Measurements from ENCODE around the gene PHLPP1.

PHLPP1 gene

DNA sequence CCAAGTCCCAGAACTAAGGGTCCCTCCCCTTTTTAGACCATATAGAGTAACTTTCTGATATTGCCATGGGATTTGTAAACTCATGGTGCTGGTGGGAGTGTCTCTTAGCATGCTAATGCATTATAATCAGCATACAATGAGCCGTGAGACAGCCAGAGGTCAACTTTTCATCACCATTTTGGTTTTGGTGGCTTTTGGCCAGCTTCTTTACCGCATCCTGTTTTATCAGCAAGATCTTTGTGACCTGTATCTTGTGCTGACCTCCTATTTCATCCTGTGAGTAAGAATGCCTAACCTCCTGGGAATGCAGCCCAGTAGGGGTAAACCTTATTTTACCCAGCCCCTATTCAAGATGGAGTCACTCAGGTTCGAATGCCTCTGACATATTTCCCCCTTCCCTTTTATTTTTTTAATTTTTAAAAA lies 148.2 kb downstream of the PHLPP1 start:
- DNase-seq (ENCODE audit: low read depth), result peak; percentile 33
- TF ChIP-seq, protein P1, sequence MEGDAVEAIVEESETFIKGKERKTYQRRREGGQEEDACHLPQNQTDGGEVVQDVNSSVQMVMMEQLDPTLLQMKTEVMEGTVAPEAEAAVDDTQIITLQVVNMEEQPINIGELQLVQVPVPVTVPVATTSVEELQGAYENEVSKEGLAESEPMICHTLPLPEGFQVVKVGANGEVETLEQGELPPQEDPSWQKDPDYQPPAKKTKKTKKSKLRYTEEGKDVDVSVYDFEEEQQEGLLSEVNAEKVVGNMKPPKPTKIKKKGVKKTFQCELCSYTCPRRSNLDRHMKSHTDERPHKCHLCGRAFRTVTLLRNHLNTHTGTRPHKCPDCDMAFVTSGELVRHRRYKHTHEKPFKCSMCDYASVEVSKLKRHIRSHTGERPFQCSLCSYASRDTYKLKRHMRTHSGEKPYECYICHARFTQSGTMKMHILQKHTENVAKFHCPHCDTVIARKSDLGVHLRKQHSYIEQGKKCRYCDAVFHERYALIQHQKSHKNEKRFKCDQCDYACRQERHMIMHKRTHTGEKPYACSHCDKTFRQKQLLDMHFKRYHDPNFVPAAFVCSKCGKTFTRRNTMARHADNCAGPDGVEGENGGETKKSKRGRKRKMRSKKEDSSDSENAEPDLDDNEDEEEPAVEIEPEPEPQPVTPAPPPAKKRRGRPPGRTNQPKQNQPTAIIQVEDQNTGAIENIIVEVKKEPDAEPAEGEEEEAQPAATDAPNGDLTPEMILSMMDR (IDR thresholded peaks at IDR 0.05; ENCODE audit: insufficient read depth, low read depth, low read length, missing control alignments), result no peak
- no peak overlapping the region for H3K4me3 ChIP-seq (ENCODE audit: low read depth, low read length)

GRCh38 chr18:62865498-62865897 lies 150.2 kb downstream of the PHLPP1 start:
- no peak overlapping the region for H3K4me3 ChIP-seq (ENCODE audit: low read depth, low read length)
- TF ChIP-seq, protein P1 (IDR thresholded peaks at IDR 0.05; ENCODE audit: insufficient read depth, low read depth, low read length, missing control alignments), result no peak
- no peak for DNase-seq (ENCODE audit: low read depth)

GRCh38 chr18:62867534-62867933 lies 152.2 kb downstream of the PHLPP1 start:
- DNase-seq (ENCODE audit: low read depth), result no peak
- TF ChIP-seq, protein P1 (IDR thresholded peaks at IDR 0.05; ENCODE audit: insufficient read depth, low read depth, low read length, missing control alignments), result no peak
- H3K4me3 ChIP-seq (ENCODE audit: low read depth, low read length), result no peak overlapping the region

- TF ChIP-seq, protein P1 (IDR thresholded peaks at IDR 0.05; ENCODE audit: insufficient read depth, low read depth, low read length, missing control alignments), result no peak
- no peak overlapping the region for H3K4me3 ChIP-seq (ENCODE audit: low read depth, low read length)
- no peak for DNase-seq (ENCODE audit: low read depth)
Observed at GRCh38 chr18:62868645-62869044, 153.3 kb downstream of the PHLPP1 start.

DNA sequence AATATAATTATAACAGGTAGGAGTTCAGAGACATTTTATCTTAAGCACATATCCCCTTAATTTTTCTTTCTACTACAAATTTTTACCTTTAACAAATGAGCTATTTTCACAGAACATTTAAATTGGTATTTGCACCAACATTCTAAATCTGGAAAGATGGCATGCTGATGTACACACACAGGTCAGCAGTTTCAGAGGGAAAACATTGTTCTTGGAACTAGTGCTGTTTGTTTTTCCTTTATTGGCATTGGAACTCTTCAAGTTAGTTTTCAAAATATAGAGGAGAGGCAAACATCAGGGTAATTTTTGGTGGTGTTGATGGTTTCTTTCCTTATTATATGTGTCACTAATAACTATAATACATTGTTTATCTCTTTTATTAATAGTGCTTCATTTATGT lies 155.3 kb downstream of the PHLPP1 start:
- TF ChIP-seq, protein P1 (IDR thresholded peaks at IDR 0.05; ENCODE audit: insufficient read depth, low read depth, low read length, missing control alignments), result no peak
- no peak overlapping the region for H3K4me3 ChIP-seq (ENCODE audit: low read depth, low read length)
- DNase-seq (ENCODE audit: low read depth), result no peak

DNA sequence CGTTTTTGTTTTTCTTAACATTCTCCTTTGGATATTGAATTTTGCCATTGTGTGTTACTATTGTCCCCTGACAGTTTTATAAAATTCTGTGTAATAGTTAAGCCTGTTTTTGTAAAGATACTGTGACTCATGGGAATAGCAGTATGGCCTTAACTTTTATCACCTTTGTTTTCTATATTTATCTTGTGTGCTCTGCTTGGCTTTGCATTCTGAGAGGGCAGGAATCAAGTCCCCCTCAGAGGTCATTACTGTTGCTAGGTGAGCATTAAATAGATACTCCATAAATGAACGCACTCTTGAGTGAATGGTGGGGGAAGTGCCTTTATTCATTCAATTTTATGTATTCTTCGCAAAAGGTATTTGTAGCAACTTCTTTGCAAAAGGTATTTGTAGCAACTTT lies 160.0 kb downstream of the PHLPP1 start:
- TF ChIP-seq, protein P1 (IDR thresholded peaks at IDR 0.05; ENCODE audit: insufficient read depth, low read depth, low read length, missing control alignments), result no peak
- H3K4me3 ChIP-seq (ENCODE audit: low read depth, low read length), result no peak overlapping the region
- DNase-seq (ENCODE audit: low read depth), result no peak

- no peak for DNase-seq (ENCODE audit: low read depth)
- no peak overlapping the region for H3K4me3 ChIP-seq (ENCODE audit: low read depth, low read length)
- TF ChIP-seq, protein P1 (IDR thresholded peaks at IDR 0.05; ENCODE audit: insufficient read depth, low read depth, low read length, missing control alignments), result no peak
Observed at GRCh38 chr18:62876111-62876510, 160.8 kb downstream of the PHLPP1 start.

Measured in GM12865 (cell line).